Mammary epithelial cell (primary cell): Measurements from ENCODE around the gene GBA3.

Source experiments
- EZH2 ChIP-seq: IDR thresholded peaks from 2 replicates; pipeline ENCODE4 v1.6.1; 2012; ENCODE audit warnings: low read length, inconsistent platforms, borderline replicate concordance
- TF ChIP-seq, protein P1 (sequence below), 2 donors: IDR thresholded peaks in 1 of 2; conservative IDR thresholded peaks in 1 of 2; 2 replicates each; pipeline ENCODE4 v1.5.1; 2011 to 2012; ENCODE audit warnings: inconsistent platforms in 2 of 2, low read length in 2 of 2, mild to moderate bottlenecking in 2 of 2, control low read depth in 1 of 2, low read depth in 1 of 2; ENCODE audit not compliant: insufficient read depth in 1 of 2; ENCODE audit errors: extremely low read depth in 1 of 2

GRCh38 chr4:22794732-22795131 lies 102.0 kb downstream of the GBA3 start:
- TF ChIP-seq, protein P1, sequence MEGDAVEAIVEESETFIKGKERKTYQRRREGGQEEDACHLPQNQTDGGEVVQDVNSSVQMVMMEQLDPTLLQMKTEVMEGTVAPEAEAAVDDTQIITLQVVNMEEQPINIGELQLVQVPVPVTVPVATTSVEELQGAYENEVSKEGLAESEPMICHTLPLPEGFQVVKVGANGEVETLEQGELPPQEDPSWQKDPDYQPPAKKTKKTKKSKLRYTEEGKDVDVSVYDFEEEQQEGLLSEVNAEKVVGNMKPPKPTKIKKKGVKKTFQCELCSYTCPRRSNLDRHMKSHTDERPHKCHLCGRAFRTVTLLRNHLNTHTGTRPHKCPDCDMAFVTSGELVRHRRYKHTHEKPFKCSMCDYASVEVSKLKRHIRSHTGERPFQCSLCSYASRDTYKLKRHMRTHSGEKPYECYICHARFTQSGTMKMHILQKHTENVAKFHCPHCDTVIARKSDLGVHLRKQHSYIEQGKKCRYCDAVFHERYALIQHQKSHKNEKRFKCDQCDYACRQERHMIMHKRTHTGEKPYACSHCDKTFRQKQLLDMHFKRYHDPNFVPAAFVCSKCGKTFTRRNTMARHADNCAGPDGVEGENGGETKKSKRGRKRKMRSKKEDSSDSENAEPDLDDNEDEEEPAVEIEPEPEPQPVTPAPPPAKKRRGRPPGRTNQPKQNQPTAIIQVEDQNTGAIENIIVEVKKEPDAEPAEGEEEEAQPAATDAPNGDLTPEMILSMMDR (conservative IDR thresholded peaks at IDR 0.05 in 1 of 2, IDR thresholded peaks at IDR 0.05 in 1 of 2; ENCODE audit: extremely low read depth in 1 of 2, insufficient read depth in 1 of 2, low read depth in 1 of 2, low read length in 2 of 2): no peak
- TF ChIP-seq EZH2: no peak
